Measurements from ENCODE around the gene TBC1D16. TPM values are rescaled to one million over a fixed set of nuclear protein-coding genes. Genes with fewer than 3 reads are reported as not detected.
"Not testable (repeated sequence)": the region's sequence is repeated elsewhere in the genome, so short reads cannot be mapped to it uniquely, and the experiment has no call there.

TBC1D16 gene
- total and polyA plus RNA-seq, 5 donors from 2014 or later = 0.06 to 0.72 (median 0.13) TPM

- no peaks in the 10 kb centered on the region for H3K36me3 Mint-ChIP-seq
- peak overlapping the region; percentile 91 for H3K27ac ChIP-seq (ENCODE audit: insufficient read depth, low read length, poor library complexity, severe bottlenecking)
- DNase-seq (no peak), ATAC-seq (ENCODE audit: low read depth in 2 of 2) (no peak)
- no peak overlapping the region for H3K4me3 Mint-ChIP-seq
- H3K9me3 ChIP-seq (ENCODE audit: control insufficient read depth in 2 of 2, low read length in 2 of 2) = no peaks in the 10 kb centered on the region
- H3K36me3 ChIP-seq (ENCODE audit: control insufficient read depth, insufficient read depth, low read length) = no peaks in the 10 kb centered on the region
- H3K4me3 ChIP-seq (ENCODE audit: low read depth, low read length) = no peak overlapping the region
- H3K4me1 ChIP-seq (ENCODE audit: control insufficient read depth, insufficient read depth, low read length, poor library complexity, severe bottlenecking) = peaks cover 40% of the 10 kb centered on the region
- no peaks in the 10 kb centered on the region for H3K27me3 Mint-ChIP-seq
- H3K9me3 Mint-ChIP-seq = peaks cover 0 to 5% (median 0%) of the 10 kb centered on the region in 7 donors
- no peaks in the 10 kb centered on the region for H3K27me3 ChIP-seq (ENCODE audit: control insufficient read depth, insufficient read depth, low read length)
- H3K4me1 Mint-ChIP-seq = peaks cover 13 to 70% (median 31%) of the 10 kb centered on the region in 4 donors
- H3K27ac Mint-ChIP-seq = peak overlapping the region; percentile 11 to 97 (median 20)
These were observed 40.0 kb downstream of the TBC1D16 start for GRCh38 chr17:79995696-79996095.

- Histone ChIP-seq H3K27me3 (ENCODE audit: control insufficient read depth, insufficient read depth, low read length) (no peaks in the 10 kb centered on the region), H3K4me3 (ENCODE audit: low read depth, low read length) (no peak overlapping the region), H3K27ac (ENCODE audit: insufficient read depth, low read length, poor library complexity, severe bottlenecking) (no peak overlapping the region), H3K4me1 (ENCODE audit: control insufficient read depth, insufficient read depth, low read length, poor library complexity, severe bottlenecking) (peaks cover 40% of the 10 kb centered on the region), H3K36me3 (ENCODE audit: control insufficient read depth, insufficient read depth, low read length) (no peaks in the 10 kb centered on the region), H3K9me3 (ENCODE audit: control insufficient read depth in 2 of 2, low read length in 2 of 2) (no peaks in the 10 kb centered on the region)
- no peaks in the 10 kb centered on the region for H3K27me3 Mint-ChIP-seq
- H3K9me3 Mint-ChIP-seq = peaks cover 0 to 5% (median 0%) of the 10 kb centered on the region in 7 donors
- H3K4me1 Mint-ChIP-seq = peaks cover 13 to 69% (median 31%) of the 10 kb centered on the region in 4 donors
- peak overlapping the region in 1 of 4 donors; percentile 21 for H3K4me3 Mint-ChIP-seq
- no peaks in the 10 kb centered on the region for H3K36me3 Mint-ChIP-seq
- DNase-seq (no peak), ATAC-seq (ENCODE audit: low read depth in 2 of 2) (no peak)
- peak overlapping the region in 1 of 3 donors; percentile 36 for H3K27ac Mint-ChIP-seq
These were observed 41.1 kb downstream of the TBC1D16 start for GRCh38 chr17:79994602-79995001.

- peaks cover 40% of the 10 kb centered on the region for H3K4me1 ChIP-seq (ENCODE audit: control insufficient read depth, insufficient read depth, low read length, poor library complexity, severe bottlenecking)
- not testable (repeated sequence) for ATAC-seq (ENCODE audit: low read depth in 2 of 2); H3K36me3 ChIP-seq (ENCODE audit: control insufficient read depth, insufficient read depth, low read length); H3K36me3 Mint-ChIP-seq; H3K27ac Mint-ChIP-seq; H3K27ac ChIP-seq (ENCODE audit: insufficient read depth, low read length, poor library complexity, severe bottlenecking); DNase-seq; H3K4me3 Mint-ChIP-seq; H3K9me3 ChIP-seq (ENCODE audit: control insufficient read depth in 2 of 2, low read length in 2 of 2); H3K27me3 Mint-ChIP-seq; H3K9me3 Mint-ChIP-seq; H3K4me3 ChIP-seq (ENCODE audit: low read depth, low read length); H3K27me3 ChIP-seq (ENCODE audit: control insufficient read depth, insufficient read depth, low read length)
- H3K4me1 Mint-ChIP-seq = peaks cover 13 to 68% (median 31%) of the 10 kb centered on the region in 4 donors
These were observed 41.5 kb downstream of the TBC1D16 start for GRCh38 chr17:79994228-79994569.

GRCh38 chr17:79993390-79994227, 42.1 kb downstream of the TBC1D16 start:
- H3K4me3 Mint-ChIP-seq = peak overlapping the region in 3 of 4 donors; percentile 83 to 88 (median 87)
- Histone ChIP-seq H3K4me3 (ENCODE audit: low read depth, low read length) (no peak overlapping the region), H3K27me3 (ENCODE audit: control insufficient read depth, insufficient read depth, low read length) (no peaks in the 10 kb centered on the region), H3K36me3 (ENCODE audit: control insufficient read depth, insufficient read depth, low read length) (no peaks in the 10 kb centered on the region), H3K27ac (ENCODE audit: insufficient read depth, low read length, poor library complexity, severe bottlenecking) (no peak overlapping the region), H3K9me3 (ENCODE audit: control insufficient read depth in 2 of 2, low read length in 2 of 2) (no peaks in the 10 kb centered on the region), H3K4me1 (ENCODE audit: control insufficient read depth, insufficient read depth, low read length, poor library complexity, severe bottlenecking) (peaks cover 40% of the 10 kb centered on the region)
- no peaks in the 10 kb centered on the region for H3K36me3 Mint-ChIP-seq
- DNase-seq (peak in 1 of 3 donors; percentile 34), ATAC-seq (ENCODE audit: low read depth in 2 of 2) (no peak)
- peak overlapping the region; percentile 5 to 87 (median 15) for H3K27ac Mint-ChIP-seq
- H3K27me3 Mint-ChIP-seq = no peaks in the 10 kb centered on the region
- peaks cover 0 to 5% (median 0%) of the 10 kb centered on the region in 7 donors for H3K9me3 Mint-ChIP-seq
- H3K4me1 Mint-ChIP-seq = peaks cover 13 to 64% (median 30%) of the 10 kb centered on the region in 4 donors

- no peak overlapping the region for H3K27ac ChIP-seq (ENCODE audit: insufficient read depth, low read length, poor library complexity, severe bottlenecking)
- no peaks in the 10 kb centered on the region for H3K36me3 ChIP-seq (ENCODE audit: control insufficient read depth, insufficient read depth, low read length)
- peak overlapping the region; percentile 83 to 88 (median 87) for H3K4me3 Mint-ChIP-seq
- H3K27me3 Mint-ChIP-seq = peaks cover 8% of the 10 kb centered on the region
- peak overlapping the region; percentile 82 to 90 (median 87) for H3K27ac Mint-ChIP-seq
- ATAC-seq (ENCODE audit: low read depth in 2 of 2) (no peak), DNase-seq (no peak)
- H3K4me3 ChIP-seq (ENCODE audit: low read depth, low read length) = no peak overlapping the region
- H3K4me1 Mint-ChIP-seq = peaks cover 13 to 64% (median 28%) of the 10 kb centered on the region in 4 donors
- no peaks in the 10 kb centered on the region for H3K27me3 ChIP-seq (ENCODE audit: control insufficient read depth, insufficient read depth, low read length)
- H3K9me3 ChIP-seq (ENCODE audit: control insufficient read depth in 2 of 2, low read length in 2 of 2) = no peaks in the 10 kb centered on the region
- peaks cover 0 to 5% (median 0%) of the 10 kb centered on the region in 7 donors for H3K9me3 Mint-ChIP-seq
- H3K4me1 ChIP-seq (ENCODE audit: control insufficient read depth, insufficient read depth, low read length, poor library complexity, severe bottlenecking) = peaks cover 35% of the 10 kb centered on the region
- H3K36me3 Mint-ChIP-seq = no peaks in the 10 kb centered on the region
These were observed 42.9 kb downstream of the TBC1D16 start for GRCh38 chr17:79992649-79993389.

- Mint-ChIP-seq H3K4me1 (peaks cover 9 to 57% (median 21%) of the 10 kb centered on the region in 4 donors), H3K27ac (peak overlapping the region; percentile 32 to 87 (median 82)), H3K27me3 (peaks cover 10% of the 10 kb centered on the region), H3K36me3 (no peaks in the 10 kb centered on the region), H3K4me3 (peak overlapping the region; percentile 77 to 88 (median 87)), H3K9me3 (peaks cover 0 to 3% (median 0%) of the 10 kb centered on the region in 7 donors)
- Histone ChIP-seq H3K9me3 (ENCODE audit: control insufficient read depth in 2 of 2, low read length in 2 of 2) (no peaks in the 10 kb centered on the region), H3K27me3 (ENCODE audit: control insufficient read depth, insufficient read depth, low read length) (no peaks in the 10 kb centered on the region), H3K36me3 (ENCODE audit: control insufficient read depth, insufficient read depth, low read length) (no peaks in the 10 kb centered on the region), H3K4me3 (ENCODE audit: low read depth, low read length) (peak overlapping the region; percentile 32), H3K27ac (ENCODE audit: insufficient read depth, low read length, poor library complexity, severe bottlenecking) (no peak overlapping the region), H3K4me1 (ENCODE audit: control insufficient read depth, insufficient read depth, low read length, poor library complexity, severe bottlenecking) (peaks cover 28% of the 10 kb centered on the region)
- no peak for ATAC-seq (ENCODE audit: low read depth in 2 of 2)
- DNase-seq = no peak
These were observed 43.6 kb downstream of the TBC1D16 start for GRCh38 chr17:79991924-79992648.

- H3K36me3 ChIP-seq (ENCODE audit: control insufficient read depth, insufficient read depth, low read length) = no peaks in the 10 kb centered on the region
- peaks cover 20% of the 10 kb centered on the region for H3K4me1 ChIP-seq (ENCODE audit: control insufficient read depth, insufficient read depth, low read length, poor library complexity, severe bottlenecking)
- H3K4me3 Mint-ChIP-seq = peak overlapping the region; percentile 77 to 87 (median 84)
- no peaks in the 10 kb centered on the region for H3K36me3 Mint-ChIP-seq
- H3K27ac Mint-ChIP-seq = no peak overlapping the region
- H3K9me3 Mint-ChIP-seq = no peaks in the 10 kb centered on the region
- H3K9me3 ChIP-seq (ENCODE audit: control insufficient read depth in 2 of 2, low read length in 2 of 2) = no peaks in the 10 kb centered on the region
- ATAC-seq (ENCODE audit: low read depth in 2 of 2) (peak; percentile 94 to 97), DNase-seq (peak; percentile 65 to 86 (median 80))
- no peaks in the 10 kb centered on the region for H3K27me3 ChIP-seq (ENCODE audit: control insufficient read depth, insufficient read depth, low read length)
- H3K4me3 ChIP-seq (ENCODE audit: low read depth, low read length) = peak overlapping the region; percentile 32
- H3K4me1 Mint-ChIP-seq = peaks cover 5 to 49% (median 15%) of the 10 kb centered on the region in 4 donors
- no peak overlapping the region for H3K27ac ChIP-seq (ENCODE audit: insufficient read depth, low read length, poor library complexity, severe bottlenecking)
- peaks cover 10% of the 10 kb centered on the region for H3K27me3 Mint-ChIP-seq
These were observed 44.3 kb downstream of the TBC1D16 start for GRCh38 chr17:79991140-79991923.

Data from CD4-positive, CD25-positive, alpha-beta regulatory T cell (primary cell).